Neural progenitor cell (in vitro differentiated cells): Measurements from ENCODE around the gene MAP7.
"Not testable (repeated sequence)": the region's sequence is repeated elsewhere in the genome, so short reads cannot be mapped to it uniquely, and the experiment has no call there.

Source experiments
- CTCF ChIP-seq: fragments of 200-600 bp; sonication (generic); IDR thresholded peaks from 2 replicates; pipeline ENCODE4 v1.5.1; 2017; ENCODE audit warnings: antibody characterized with exemption, mild to moderate bottlenecking
- EZH2 ChIP-seq: fragments of 200-600 bp; sonication (generic); IDR thresholded peaks from 2 replicates; pipeline ENCODE4 v1.6.1; 2017; ENCODE audit warnings: antibody characterized with exemption, mild to moderate bottlenecking, moderate library complexity
- EZH2phosphoT487 ChIP-seq: fragments of 200-600 bp; sonication (generic); IDR thresholded peaks from 2 replicates; pipeline ENCODE4 v1.6.1; 2017; ENCODE audit warnings: antibody characterized with exemption

- TF ChIP-seq CTCF, EZH2, EZH2phosphoT487: not testable (repeated sequence)
These were observed 35.3 kb upstream of the MAP7 start for GRCh38 chr6:136585523-136585922.
